Measurements from ENCODE around the gene SNAI3.

SNAI3 gene

DNA sequence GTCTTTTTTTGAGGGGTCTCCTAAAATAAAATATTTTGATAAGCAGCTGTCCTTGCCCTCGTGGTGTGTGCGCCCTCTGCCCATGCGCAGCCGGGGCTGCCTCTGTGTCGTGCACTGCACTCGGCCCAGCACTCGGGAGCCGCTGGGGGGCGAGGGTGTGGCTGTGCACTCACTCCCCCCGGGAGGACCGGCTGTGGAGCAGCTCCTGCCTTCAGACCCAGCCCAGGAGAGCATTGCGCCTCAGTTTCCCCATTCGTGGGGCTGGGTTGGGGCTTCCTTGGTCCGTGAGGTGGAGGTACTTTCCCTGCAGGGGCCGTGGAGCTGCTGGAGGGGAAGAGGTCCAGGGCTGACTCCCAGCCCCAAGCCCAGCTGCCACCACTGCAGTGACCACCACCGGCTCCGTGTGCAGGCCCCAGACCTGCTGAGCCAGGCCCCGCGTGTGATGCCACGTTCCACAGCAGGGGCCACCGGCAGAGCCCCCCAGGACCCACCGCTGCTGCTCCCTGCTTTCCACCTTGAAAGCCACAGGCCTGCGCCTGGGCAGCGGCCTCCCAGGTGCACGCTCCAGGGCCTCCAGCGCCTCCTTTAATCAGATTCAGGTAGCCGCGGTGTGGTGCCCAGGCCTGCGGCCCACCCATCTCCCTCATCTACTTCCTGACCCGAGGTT is 54.3 kb downstream of the SNAI3 start:
- DNase-seq: no peak

DNA sequence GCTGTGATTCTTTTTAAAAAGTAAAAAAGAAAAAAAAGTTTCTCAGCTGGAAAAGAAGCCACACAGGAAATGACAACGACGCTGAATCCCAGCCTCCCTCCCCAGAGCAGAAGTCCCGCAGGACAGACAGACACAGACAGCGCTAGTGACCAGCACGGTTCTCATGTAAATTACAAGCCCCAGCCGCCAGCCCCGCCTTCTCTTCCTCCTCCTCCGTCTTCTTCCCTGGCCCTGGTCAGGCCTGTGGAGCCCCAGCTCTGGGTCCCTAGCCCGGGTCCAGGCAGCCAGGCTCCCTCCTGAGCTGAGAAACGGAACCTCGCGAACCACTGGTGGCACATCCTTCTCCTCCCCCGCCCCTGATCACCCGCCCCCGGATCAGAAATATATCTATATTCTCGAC is 54.9 kb downstream of the SNAI3 start:
- DNase-seq: no peak

DNA sequence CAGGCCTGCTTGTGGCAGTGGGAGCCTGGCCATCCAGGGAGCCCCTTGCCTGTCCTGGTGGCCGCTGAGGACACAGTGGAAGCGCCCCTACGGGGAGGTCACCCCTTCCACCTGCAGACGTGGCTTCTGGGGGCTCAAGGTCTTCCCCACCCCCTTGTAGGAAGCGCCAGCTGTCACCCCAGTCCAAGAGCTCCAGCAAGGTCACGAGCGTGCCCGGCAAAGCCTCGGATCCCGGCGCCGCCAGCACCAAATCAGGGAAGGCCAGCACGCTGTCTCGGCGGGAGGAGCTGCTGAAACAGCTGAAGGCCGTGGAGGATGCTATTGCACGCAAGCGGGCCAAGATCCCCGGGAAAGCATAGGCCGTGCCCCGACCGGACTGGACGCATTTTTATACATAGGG is 55.4 kb downstream of the SNAI3 start:
- DNase-seq: no peak

DNA sequence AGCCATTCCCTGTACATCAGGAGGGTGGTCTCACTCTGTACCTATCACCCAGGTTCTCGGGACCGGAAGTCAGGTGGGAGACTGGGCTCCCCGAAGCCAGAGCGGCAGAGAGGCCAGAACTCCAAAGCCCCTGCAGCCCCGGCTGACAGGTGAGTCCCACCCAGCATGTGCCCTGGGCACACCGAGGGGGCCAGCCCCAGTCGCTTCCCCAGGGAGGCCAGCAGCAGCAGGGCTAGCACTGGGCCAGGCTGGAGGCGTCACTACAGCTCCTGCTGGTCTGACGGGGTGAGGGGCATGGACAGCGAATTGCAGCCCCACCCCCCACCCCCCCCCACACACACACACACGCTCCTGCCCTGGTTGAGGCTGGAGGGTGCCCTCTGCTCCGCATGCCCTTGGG is 55.9 kb downstream of the SNAI3 start:
- DNase-seq: no peak

DNA sequence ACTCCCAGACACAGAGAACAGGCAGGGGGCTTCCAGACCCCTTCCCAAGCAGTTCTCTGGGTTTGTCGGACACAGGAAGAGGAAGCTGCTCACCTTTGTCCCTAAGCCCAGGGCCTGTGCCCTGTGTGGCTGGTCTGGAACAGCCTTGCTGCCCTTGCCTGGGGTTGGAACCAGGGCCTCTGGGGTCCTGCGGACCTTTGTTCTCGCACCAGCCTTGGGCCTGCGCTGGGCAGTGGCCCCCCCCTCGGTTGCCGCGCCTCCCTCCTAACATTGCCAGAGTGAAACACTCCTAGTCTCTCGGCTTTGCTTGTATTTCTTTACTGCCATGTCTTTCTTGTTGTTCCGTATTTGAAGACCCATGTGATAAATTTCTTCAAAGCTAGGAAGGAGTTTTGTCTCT is 56.5 kb downstream of the SNAI3 start:
- DNase-seq: no peak

DNA sequence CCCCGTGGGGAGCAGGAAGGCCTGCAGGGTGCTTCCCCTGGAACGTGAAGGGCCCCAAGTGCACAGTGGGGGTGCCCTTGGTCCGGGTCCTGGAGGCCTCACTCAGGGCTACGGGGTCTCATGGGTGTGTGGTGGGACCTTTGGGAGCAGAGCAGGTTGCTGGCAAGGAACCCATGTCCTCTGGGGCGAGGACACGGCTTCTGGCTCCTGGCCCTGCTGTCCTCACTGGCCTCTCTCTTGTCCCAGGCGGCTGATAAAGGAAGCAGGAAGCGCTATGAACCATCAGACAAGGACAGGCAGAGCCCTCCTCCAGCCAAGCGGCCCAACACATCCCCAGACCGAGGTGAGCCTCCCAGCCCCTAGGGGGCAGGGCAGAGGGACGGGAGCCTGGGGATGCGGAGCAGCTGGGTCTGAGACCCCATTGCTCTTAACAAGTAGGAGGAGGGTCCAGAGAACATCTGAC is 57.8 kb downstream of the SNAI3 start:
- no peak for DNase-seq

All from hippocampal formation (tissue), 2 donors.